WTC11 (cell line): ENCODE data around the gene BRI3BP. TPM values are rescaled to one million over a fixed set of nuclear protein-coding genes. Genes with fewer than 3 reads are reported as not detected.

Experiments
- ATAC-seq: fragments of 200-7000 bp; cut with Tn5 transposase; 2 replicates; pipeline ENCODE4 v1.10.0; 2021; ENCODE audit warnings: mild to moderate bottlenecking, moderate library complexity
- CTCF ChIA-PET: fragments of 300-600 bp; sonication (Branson Sonifier 250); formaldehyde crosslinking; loops from one replicate; lab custom pipeline; 2021; ENCODE audit warnings: antibody characterized with exemption; lab: Charles Lee
- POLR2A ChIA-PET: fragments of 350-600 bp; sonication (Branson Sonifier 250); formaldehyde crosslinking; loops from one replicate; lab custom pipeline; 2021; ENCODE audit warnings: antibody characterized with exemption; lab: Charles Lee
- DNase-seq: peaks from one replicate; pipeline ENCODE4 v3.0.0; 2021; ENCODE audit warnings: low spot score
- H3K27ac Mint-ChIP-seq: 2 replicates; pipeline ENCODE4 v1.8.0; 2021; ENCODE audit warnings: mixed read lengths
- H3K27me3 Mint-ChIP-seq: 2 replicates; pipeline ENCODE4 v1.8.0; 2021; ENCODE audit warnings: low read depth, mild to moderate bottlenecking, moderate library complexity, mixed read lengths
- H3K36me3 Mint-ChIP-seq: 2 replicates; pipeline ENCODE4 v1.8.0; 2021; ENCODE audit warnings: mixed read lengths
- H3K4me1 Mint-ChIP-seq: 2 replicates; pipeline ENCODE4 v1.8.0; 2022; ENCODE audit warnings: mixed read lengths
- H3K4me3 Mint-ChIP-seq: 2 replicates; pipeline ENCODE4 v1.8.0; 2021; ENCODE audit warnings: mild to moderate bottlenecking, moderate library complexity, mixed read lengths
- H3K9me3 Mint-ChIP-seq: 2 replicates; pipeline ENCODE4 v1.8.0; 2021; ENCODE audit warnings: mixed read lengths
- CBFB ChIP-seq: sonication (generic); formaldehyde crosslinking; IDR thresholded peaks from 2 replicates; pipeline ENCODE4 v1.8.1; 2022; ENCODE audit warnings: mild to moderate bottlenecking, low read depth, missing genetic modification reagents
- GRHL2 ChIP-seq: fragments of 250-450 bp; sonication (Bioruptor Pico); IDR thresholded peaks from 2 replicates; pipeline ENCODE4 v1.8.0; 2022; ENCODE audit warnings: mild to moderate bottlenecking, moderate library complexity; ENCODE audit not compliant: insufficient replicate concordance, severe bottlenecking
- JAZF1 ChIP-seq: fragments of 250-450 bp; sonication (Bioruptor Pico); IDR thresholded peaks from 2 replicates; pipeline ENCODE4 v1.9.0; 2021; ENCODE audit warnings: moderate library complexity, mild to moderate bottlenecking, inconsistent platforms
- JUN ChIP-seq: sonication (generic); formaldehyde crosslinking; IDR thresholded peaks from 2 replicates; pipeline ENCODE4 v1.8.0; 2023; ENCODE audit warnings: mild to moderate bottlenecking, missing genetic modification reagents
- NFE2L1 ChIP-seq: sonication (generic); formaldehyde crosslinking; IDR thresholded peaks from 2 replicates; pipeline ENCODE4 v1.8.1; 2023; ENCODE audit warnings: missing genetic modification reagents
- NFYB ChIP-seq: sonication (generic); formaldehyde crosslinking; conservative IDR thresholded peaks from 2 replicates; pipeline ENCODE4 v1.8.0; 2022; ENCODE audit warnings: low read depth, missing genetic modification reagents
- NR3C1 ChIP-seq: sonication (generic); formaldehyde crosslinking; conservative IDR thresholded peaks from 2 replicates; pipeline ENCODE4 v1.8.1; 2023; ENCODE audit warnings: low read depth, mild to moderate bottlenecking, missing genetic modification reagents
- OVOL2 ChIP-seq: fragments of 250-450 bp; sonication (Bioruptor Pico); IDR thresholded peaks from 2 replicates; pipeline ENCODE4 v1.9.0; 2021; ENCODE audit warnings: mild to moderate bottlenecking, borderline replicate concordance
- SMAD3 ChIP-seq: sonication (generic); formaldehyde crosslinking; IDR thresholded peaks from 2 replicates; pipeline ENCODE4 v1.8.0; 2022; ENCODE audit warnings: missing genetic modification reagents, mild to moderate bottlenecking, borderline replicate concordance
- ZNF138 ChIP-seq: sonication (generic); formaldehyde crosslinking; conservative IDR thresholded peaks from 2 replicates; pipeline ENCODE4 v1.8.1; 2022; ENCODE audit warnings: mild to moderate bottlenecking, moderate library complexity, missing genetic modification reagents
- ZNF232 ChIP-seq: sonication (generic); formaldehyde crosslinking; IDR thresholded peaks from 2 replicates; pipeline ENCODE4 v1.8.0; 2022; ENCODE audit warnings: mild to moderate bottlenecking, missing genetic modification reagents
- ZNF317 ChIP-seq: sonication (generic); formaldehyde crosslinking; IDR thresholded peaks from 2 replicates; pipeline ENCODE4 v1.8.1; 2023; ENCODE audit warnings: low read depth, mild to moderate bottlenecking, moderate library complexity, missing genetic modification reagents, borderline replicate concordance
- ZNF671 ChIP-seq: fragments of 250-450 bp; sonication (Bioruptor Pico); IDR thresholded peaks from 2 replicates; pipeline ENCODE4 v1.8.0; 2021; ENCODE audit warnings: mild to moderate bottlenecking
- total RNA-seq: library from RNA; stranded (reverse); gene quantifications from 3 replicates; pipeline ENCODE4 v1.2.3, GENCODE V29; 2021
- TF ChIP-seq, protein P1 (sequence below): fragments of 250-450 bp; sonication (Bioruptor Pico); IDR thresholded peaks from 2 replicates; pipeline ENCODE4 v1.9.0; 2021; ENCODE audit warnings: mild to moderate bottlenecking, borderline replicate concordance
- TF ChIP-seq, protein P2 (sequence below): fragments of 250-450 bp; sonication (Bioruptor Pico); conservative IDR thresholded peaks from 2 replicates; pipeline ENCODE4 v1.9.0; 2021; ENCODE audit warnings: mild to moderate bottlenecking
- TF ChIP-seq, protein P3 (sequence below): fragments of 250-450 bp; sonication (Bioruptor Pico); IDR thresholded peaks from 2 replicates; pipeline ENCODE4 v1.8.0; 2021; ENCODE audit warnings: mild to moderate bottlenecking
- TF ChIP-seq, protein P4 (sequence below): sonication (generic); formaldehyde crosslinking; IDR thresholded peaks from 2 replicates; pipeline ENCODE4 v1.8.1; 2022; ENCODE audit warnings: mild to moderate bottlenecking, missing genetic modification reagents, moderate library complexity, borderline replicate concordance
- TF ChIP-seq, protein P5 (sequence below): fragments of 250-450 bp; sonication (Bioruptor Pico); IDR thresholded peaks from 2 replicates; pipeline ENCODE4 v2.1.2; 2022; ENCODE audit warnings: mild to moderate bottlenecking, moderate library complexity
- TF ChIP-seq, protein P6 (sequence below): sonication (generic); formaldehyde crosslinking; IDR thresholded peaks from 2 replicates; pipeline ENCODE4 v1.8.1; 2022; ENCODE audit warnings: mild to moderate bottlenecking, moderate library complexity, missing genetic modification reagents
- TF ChIP-seq, protein P7 (sequence below): sonication (generic); formaldehyde crosslinking; IDR thresholded peaks from 2 replicates; pipeline ENCODE4 v1.8.1; 2023; ENCODE audit warnings: mild to moderate bottlenecking, moderate library complexity, missing genetic modification reagents

The BRI3BP gene
- total RNA-seq, 1 experiment from 2014 or later = 11.9 TPM

DNA sequence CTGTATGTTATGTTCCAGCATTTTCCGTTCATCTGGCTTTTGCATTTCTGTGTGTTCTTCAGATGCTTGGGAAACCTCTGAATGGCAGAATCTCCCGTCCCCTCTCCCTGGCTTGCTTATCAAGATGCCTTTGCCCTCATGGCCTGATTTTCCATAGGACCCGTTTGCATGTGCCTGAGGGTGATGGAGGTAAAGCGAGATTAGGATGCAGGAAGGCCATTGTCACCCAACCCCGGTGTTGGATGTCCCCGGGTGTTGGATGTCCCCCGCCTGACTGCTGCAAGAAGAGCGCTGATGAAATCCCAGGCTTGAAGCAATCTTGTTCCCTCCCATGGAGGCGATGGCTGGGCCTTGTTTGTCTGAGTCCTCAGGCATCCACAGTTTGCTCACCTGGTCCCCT is 9.6 kb downstream of the BRI3BP start:
- H3K27ac Mint-ChIP-seq = peak overlapping the region; percentile 51
- CTCF ChIA-PET = no interaction called here
- POLR2A ChIA-PET = no interaction called here
- no peak for ATAC-seq
- H3K27me3 Mint-ChIP-seq = no peaks in the 10 kb centered on the region
- H3K4me1 Mint-ChIP-seq = no peaks in the 10 kb centered on the region
- no peaks in the 10 kb centered on the region for H3K9me3 Mint-ChIP-seq
- DNase-seq = no peak
- no peak overlapping the region for H3K4me3 Mint-ChIP-seq
- TF ChIP-seq, protein P1, sequence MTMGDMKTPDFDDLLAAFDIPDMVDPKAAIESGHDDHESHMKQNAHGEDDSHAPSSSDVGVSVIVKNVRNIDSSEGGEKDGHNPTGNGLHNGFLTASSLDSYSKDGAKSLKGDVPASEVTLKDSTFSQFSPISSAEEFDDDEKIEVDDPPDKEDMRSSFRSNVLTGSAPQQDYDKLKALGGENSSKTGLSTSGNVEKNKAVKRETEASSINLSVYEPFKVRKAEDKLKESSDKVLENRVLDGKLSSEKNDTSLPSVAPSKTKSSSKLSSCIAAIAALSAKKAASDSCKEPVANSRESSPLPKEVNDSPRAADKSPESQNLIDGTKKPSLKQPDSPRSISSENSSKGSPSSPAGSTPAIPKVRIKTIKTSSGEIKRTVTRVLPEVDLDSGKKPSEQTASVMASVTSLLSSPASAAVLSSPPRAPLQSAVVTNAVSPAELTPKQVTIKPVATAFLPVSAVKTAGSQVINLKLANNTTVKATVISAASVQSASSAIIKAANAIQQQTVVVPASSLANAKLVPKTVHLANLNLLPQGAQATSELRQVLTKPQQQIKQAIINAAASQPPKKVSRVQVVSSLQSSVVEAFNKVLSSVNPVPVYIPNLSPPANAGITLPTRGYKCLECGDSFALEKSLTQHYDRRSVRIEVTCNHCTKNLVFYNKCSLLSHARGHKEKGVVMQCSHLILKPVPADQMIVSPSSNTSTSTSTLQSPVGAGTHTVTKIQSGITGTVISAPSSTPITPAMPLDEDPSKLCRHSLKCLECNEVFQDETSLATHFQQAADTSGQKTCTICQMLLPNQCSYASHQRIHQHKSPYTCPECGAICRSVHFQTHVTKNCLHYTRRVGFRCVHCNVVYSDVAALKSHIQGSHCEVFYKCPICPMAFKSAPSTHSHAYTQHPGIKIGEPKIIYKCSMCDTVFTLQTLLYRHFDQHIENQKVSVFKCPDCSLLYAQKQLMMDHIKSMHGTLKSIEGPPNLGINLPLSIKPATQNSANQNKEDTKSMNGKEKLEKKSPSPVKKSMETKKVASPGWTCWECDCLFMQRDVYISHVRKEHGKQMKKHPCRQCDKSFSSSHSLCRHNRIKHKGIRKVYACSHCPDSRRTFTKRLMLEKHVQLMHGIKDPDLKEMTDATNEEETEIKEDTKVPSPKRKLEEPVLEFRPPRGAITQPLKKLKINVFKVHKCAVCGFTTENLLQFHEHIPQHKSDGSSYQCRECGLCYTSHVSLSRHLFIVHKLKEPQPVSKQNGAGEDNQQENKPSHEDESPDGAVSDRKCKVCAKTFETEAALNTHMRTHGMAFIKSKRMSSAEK = no peak
- TF ChIP-seq, protein P2, sequence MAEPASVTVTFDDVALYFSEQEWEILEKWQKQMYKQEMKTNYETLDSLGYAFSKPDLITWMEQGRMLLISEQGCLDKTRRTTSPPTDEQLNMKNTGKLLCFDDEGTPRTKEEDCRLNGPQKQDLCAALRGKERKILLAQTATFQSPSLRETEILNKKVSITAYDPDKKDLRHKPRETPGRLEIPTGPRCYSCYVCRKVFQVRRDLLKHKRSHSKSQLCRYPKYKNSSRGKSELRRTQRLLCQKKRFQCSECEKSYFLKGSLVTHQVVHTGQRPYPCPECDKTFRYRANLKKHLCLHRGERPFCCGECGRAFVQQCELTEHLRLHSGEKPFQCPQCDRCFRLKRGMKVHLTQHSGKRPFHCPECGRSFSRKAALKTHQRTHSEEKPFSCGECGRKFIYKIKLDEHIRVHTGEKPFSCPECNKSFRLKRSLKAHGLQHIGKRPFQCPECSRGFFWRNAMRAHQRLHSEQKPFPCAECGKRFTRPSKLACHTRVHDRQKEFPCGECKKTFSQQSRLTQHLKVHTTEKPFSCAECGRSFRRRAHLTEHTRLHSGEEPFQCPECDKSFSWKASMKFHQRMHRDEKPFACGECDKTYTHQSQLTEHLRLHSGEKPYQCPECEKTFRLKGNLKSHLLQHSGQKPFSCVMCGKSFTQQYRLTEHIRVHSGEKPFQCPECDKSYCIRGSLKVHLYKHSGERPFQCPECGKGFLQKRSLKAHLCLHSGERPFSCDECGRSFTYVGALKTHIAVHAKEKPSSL (CRISPR knock-in tag) = no peak
- TF ChIP-seq OVOL2 (CRISPR knock-in tag) = no peak
- TF ChIP-seq JAZF1 (CRISPR knock-in tag) = no peak
- TF ChIP-seq, protein P3, sequence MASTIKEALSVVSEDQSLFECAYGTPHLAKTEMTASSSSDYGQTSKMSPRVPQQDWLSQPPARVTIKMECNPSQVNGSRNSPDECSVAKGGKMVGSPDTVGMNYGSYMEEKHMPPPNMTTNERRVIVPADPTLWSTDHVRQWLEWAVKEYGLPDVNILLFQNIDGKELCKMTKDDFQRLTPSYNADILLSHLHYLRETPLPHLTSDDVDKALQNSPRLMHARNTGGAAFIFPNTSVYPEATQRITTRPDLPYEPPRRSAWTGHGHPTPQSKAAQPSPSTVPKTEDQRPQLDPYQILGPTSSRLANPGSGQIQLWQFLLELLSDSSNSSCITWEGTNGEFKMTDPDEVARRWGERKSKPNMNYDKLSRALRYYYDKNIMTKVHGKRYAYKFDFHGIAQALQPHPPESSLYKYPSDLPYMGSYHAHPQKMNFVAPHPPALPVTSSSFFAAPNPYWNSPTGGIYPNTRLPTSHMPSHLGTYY (CRISPR knock-in tag) = no peak
- TF ChIP-seq CBFB (CRISPR knock-in tag) = no peak
- TF ChIP-seq, all 79 proteins: peak for 0
- peaks cover 6% of the 10 kb centered on the region for H3K36me3 Mint-ChIP-seq

DNA sequence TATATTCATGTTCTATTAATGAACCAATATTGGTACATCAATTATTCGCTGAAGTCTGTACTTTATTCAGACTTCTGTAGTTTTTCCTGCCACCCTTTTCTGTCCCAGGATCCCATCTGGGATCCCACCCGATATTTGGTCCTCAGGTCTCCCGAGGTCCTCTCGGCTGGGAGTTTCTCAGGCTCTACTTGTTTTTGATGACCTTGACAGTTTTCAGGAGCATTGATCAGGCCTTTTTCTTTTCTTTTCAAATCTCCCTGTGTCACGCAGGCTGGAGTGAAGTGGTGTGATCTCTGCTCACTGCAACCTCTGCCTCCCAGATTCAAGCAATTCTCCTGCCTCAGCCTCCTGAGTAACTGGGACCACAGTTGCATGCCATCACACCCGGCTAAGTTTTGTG is 11.2 kb downstream of the BRI3BP start:
- ATAC-seq (no peak), DNase-seq (no peak)
- no peak for TF ChIP-seq JUN (CRISPR knock-in tag)
- TF ChIP-seq, protein P4, sequence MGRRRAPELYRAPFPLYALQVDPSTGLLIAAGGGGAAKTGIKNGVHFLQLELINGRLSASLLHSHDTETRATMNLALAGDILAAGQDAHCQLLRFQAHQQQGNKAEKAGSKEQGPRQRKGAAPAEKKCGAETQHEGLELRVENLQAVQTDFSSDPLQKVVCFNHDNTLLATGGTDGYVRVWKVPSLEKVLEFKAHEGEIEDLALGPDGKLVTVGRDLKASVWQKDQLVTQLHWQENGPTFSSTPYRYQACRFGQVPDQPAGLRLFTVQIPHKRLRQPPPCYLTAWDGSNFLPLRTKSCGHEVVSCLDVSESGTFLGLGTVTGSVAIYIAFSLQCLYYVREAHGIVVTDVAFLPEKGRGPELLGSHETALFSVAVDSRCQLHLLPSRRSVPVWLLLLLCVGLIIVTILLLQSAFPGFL (CRISPR knock-in tag) = no peak
- no peak for TF ChIP-seq ZNF317 (CRISPR knock-in tag)
- TF ChIP-seq NFE2L1 (CRISPR knock-in tag) = no peak
- no peak for TF ChIP-seq ZNF232 (CRISPR knock-in tag)
- TF ChIP-seq NR3C1 (CRISPR knock-in tag) = no peak
- no peak for TF ChIP-seq SMAD3 (CRISPR knock-in tag)
- no peak for TF ChIP-seq NFYB (CRISPR knock-in tag)
- no peak for TF ChIP-seq ZNF138 (CRISPR knock-in tag)
- TF ChIP-seq, protein P5, sequence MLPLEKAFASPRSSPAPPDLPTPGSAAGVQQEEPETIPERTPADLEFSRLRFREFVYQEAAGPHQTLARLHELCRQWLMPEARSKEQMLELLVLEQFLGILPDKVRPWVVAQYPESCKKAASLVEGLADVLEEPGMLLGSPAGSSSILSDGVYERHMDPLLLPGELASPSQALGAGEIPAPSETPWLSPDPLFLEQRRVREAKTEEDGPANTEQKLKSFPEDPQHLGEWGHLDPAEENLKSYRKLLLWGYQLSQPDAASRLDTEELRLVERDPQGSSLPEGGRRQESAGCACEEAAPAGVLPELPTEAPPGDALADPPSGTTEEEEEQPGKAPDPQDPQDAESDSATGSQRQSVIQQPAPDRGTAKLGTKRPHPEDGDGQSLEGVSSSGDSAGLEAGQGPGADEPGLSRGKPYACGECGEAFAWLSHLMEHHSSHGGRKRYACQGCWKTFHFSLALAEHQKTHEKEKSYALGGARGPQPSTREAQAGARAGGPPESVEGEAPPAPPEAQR (CRISPR knock-in tag) = no peak
- TF ChIP-seq, protein P6, sequence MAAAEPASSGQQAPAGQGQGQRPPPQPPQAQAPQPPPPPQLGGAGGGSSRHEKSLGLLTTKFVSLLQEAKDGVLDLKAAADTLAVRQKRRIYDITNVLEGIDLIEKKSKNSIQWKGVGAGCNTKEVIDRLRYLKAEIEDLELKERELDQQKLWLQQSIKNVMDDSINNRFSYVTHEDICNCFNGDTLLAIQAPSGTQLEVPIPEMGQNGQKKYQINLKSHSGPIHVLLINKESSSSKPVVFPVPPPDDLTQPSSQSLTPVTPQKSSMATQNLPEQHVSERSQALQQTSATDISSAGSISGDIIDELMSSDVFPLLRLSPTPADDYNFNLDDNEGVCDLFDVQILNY (CRISPR knock-in tag) = no peak
- no peak for TF ChIP-seq ZNF671 (CRISPR knock-in tag)
- TF ChIP-seq, protein P7, sequence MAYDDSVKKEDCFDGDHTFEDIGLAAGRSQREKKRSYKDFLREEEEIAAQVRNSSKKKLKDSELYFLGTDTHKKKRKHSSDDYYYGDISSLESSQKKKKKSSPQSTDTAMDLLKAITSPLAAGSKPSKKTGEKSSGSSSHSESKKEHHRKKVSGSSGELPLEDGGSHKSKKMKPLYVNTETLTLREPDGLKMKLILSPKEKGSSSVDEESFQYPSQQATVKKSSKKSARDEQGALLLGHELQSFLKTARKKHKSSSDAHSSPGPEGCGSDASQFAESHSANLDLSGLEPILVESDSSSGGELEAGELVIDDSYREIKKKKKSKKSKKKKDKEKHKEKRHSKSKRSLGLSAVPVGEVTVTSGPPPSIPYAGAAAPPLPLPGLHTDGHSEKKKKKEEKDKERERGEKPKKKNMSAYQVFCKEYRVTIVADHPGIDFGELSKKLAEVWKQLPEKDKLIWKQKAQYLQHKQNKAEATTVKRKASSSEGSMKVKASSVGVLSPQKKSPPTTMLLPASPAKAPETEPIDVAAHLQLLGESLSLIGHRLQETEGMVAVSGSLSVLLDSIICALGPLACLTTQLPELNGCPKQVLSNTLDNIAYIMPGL (CRISPR knock-in tag) = no peak
- no peak for TF ChIP-seq GRHL2
- H3K27me3 Mint-ChIP-seq = no peaks in the 10 kb centered on the region
- peaks cover 3% of the 10 kb centered on the region for H3K36me3 Mint-ChIP-seq
- H3K27ac Mint-ChIP-seq = no peak overlapping the region
- H3K4me1 Mint-ChIP-seq = no peaks in the 10 kb centered on the region
- no peaks in the 10 kb centered on the region for H3K9me3 Mint-ChIP-seq
- H3K4me3 Mint-ChIP-seq = no peak overlapping the region
- ChIA-PET POLR2A (no interaction called here), CTCF (no interaction called here)
